Measurements from ENCODE around the gene SLC8B1.

Gene SLC8B1

DNA sequence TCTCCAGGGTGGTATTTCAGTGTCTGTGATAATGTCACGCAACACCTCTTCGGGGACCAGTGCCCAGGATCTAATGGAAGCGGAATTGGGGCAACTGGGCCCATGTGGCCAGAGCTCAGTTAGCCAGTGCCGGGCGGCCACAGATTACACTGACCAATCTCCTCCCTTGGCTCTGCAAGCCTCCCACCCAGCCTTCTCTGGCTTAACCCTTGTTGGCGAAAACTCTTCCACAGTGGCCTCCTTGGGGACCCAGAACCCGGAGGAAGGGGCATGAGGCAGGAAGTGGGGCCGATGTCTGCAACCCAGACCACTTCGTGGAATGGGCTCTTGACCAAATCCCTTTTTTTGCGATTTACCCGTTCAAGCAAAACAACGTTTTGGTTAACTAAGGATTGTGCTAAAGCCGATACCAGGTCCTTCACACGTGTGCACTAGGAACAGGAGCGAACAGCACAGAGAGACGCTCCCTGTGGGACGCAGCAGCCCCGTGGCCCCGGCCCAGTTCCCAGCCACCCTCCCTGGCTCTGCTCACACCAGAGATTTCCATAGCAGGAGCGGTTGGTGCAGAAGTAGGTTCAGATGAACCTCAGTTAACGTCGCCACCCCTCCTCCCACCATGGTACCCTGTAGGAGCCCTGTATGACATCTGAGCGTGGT, 38.2 kb downstream of the SLC8B1 start:
- H3K36me3 ChIP-seq (ENCODE audit: control insufficient read depth, insufficient read depth, low read length): peaks cover 1% of the 10 kb centered on the region; the same call in 1 of the 2 replicates

DNA sequence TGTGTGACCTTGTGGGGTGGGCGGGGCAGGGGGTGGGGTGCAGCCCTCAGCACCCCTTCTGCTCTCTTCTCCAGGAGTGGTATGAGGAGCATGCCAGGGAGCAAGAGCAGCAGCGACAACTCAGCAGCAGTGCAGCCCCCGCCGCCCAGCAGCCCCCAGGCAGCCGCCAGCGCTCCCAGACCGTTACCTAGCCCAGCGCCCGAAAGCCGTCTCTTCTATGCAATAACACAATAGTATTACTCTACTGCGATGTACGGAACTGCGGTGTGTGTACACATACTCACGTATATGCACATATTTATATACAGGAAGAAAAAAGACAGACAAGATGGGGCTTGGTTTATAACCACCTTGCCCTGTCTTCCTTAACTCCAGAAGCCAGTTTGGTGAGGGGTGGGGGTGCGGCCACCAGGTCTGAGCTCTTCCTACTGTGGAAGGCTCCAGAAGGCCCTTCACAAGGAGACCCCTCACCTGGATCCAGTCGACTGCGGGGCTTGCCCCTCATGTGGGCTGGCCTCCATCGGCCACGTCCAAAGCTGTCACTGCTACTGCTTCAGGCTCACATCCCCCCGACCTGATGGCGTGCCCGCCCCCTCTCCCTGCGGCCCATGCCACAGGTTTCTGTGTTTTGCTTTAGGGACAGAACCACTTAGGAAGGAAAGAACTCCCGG, 38.9 kb downstream of the SLC8B1 start:
- H3K4me3 ChIP-seq (ENCODE audit: low read length): no peak overlapping the region
- WGBS (ENCODE audit: insufficient coverage, insufficient read length): no CpG with 5 or more reads among the region's 24 CpGs
- peaks cover 4% of the 10 kb centered on the region; the same call in 1 of the 2 replicates for H3K36me3 ChIP-seq (ENCODE audit: control insufficient read depth, insufficient read depth, low read length)
- peaks cover 4% of the 10 kb centered on the region; the same call in 1 of the 2 replicates for H3K4me1 ChIP-seq (ENCODE audit: control insufficient read depth, insufficient read depth, low read length)
- H3K27ac ChIP-seq (ENCODE audit: low read length): no peak overlapping the region
- H3K9me3 ChIP-seq (ENCODE audit: control insufficient read depth, insufficient read depth, low read length): no peaks in the 10 kb centered on the region
- H3K27me3 ChIP-seq (ENCODE audit: control insufficient read depth, insufficient read depth, low read length): no peaks in the 10 kb centered on the region
- no peak for DNase-seq (ENCODE audit: low read depth, low spot score)

More for the DNA sequence above, 38.2 kb downstream of the SLC8B1 start:
- H3K4me1 ChIP-seq (ENCODE audit: control insufficient read depth, insufficient read depth, low read length): peaks cover 4% of the 10 kb centered on the region; the same call in 1 of the 2 replicates
- no peak for DNase-seq (ENCODE audit: low read depth, low spot score)
- H3K27ac ChIP-seq (ENCODE audit: low read length): no peak overlapping the region
- H3K27me3 ChIP-seq (ENCODE audit: control insufficient read depth, insufficient read depth, low read length): no peaks in the 10 kb centered on the region
- no CpG with 5 or more reads among the region's 23 CpGs for WGBS (ENCODE audit: insufficient coverage, insufficient read length)
- H3K9me3 ChIP-seq (ENCODE audit: control insufficient read depth, insufficient read depth, low read length): no peaks in the 10 kb centered on the region
- H3K4me3 ChIP-seq (ENCODE audit: low read length): no peak overlapping the region

DNA sequence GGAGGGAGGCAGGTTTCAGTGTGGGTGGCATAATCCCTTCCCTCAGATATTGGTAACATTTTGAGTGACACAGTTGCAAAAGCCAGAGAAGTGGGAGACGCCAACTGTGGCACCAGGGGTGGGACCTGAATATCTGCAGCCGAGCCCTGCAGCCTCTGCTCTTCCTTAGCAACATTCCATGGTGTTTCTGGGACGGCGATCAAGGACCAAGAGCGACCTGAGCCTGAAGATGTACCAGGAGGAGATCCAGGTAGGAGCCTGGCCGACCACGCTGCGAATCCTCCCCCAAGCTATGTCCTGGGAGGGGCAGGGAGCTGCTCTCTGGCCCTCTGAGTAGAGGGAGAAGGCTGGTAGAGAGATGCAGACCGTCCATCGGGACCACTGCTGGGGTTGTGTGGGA, 41.8 kb downstream of the SLC8B1 start:
- peaks cover 7% of the 10 kb centered on the region; the same call in 1 of the 2 replicates for H3K36me3 ChIP-seq (ENCODE audit: control insufficient read depth, insufficient read depth, low read length)
- no peak overlapping the region for H3K4me3 ChIP-seq (ENCODE audit: low read length)
- H3K9me3 ChIP-seq (ENCODE audit: control insufficient read depth, insufficient read depth, low read length): no peaks in the 10 kb centered on the region
- H3K27me3 ChIP-seq (ENCODE audit: control insufficient read depth, insufficient read depth, low read length): no peaks in the 10 kb centered on the region
- no CpG with 5 or more reads among the region's 10 CpGs for WGBS (ENCODE audit: insufficient coverage, insufficient read length)
- no peak overlapping the region for H3K27ac ChIP-seq (ENCODE audit: low read length)
- no peaks in the 10 kb centered on the region for H3K4me1 ChIP-seq (ENCODE audit: control insufficient read depth, insufficient read depth, low read length)
- DNase-seq (ENCODE audit: low read depth, low spot score): no peak

DNA sequence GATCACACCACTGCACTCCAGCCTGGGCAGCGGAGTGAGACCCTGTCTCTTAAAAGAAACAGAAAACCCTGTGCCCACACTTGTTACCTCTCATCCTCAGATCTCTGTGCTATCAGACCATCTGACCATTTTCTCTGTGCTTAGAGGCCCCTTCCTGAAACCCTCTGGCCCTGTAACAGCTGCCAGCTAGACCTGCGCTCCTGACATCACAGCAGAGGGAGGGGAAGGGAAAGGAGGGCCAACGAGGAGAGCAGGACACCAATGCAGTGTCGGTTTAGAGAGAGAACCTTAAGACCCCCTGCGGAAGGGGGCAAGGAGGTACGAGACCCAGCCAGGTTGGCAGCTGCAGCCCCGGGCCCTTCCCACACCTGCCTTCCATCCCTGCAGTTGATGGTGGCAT, 42.4 kb downstream of the SLC8B1 start:
- Histone ChIP-seq H3K4me3 (ENCODE audit: low read length) (no peak overlapping the region), H3K36me3 (ENCODE audit: control insufficient read depth, insufficient read depth, low read length) (peaks cover 7% of the 10 kb centered on the region; the same call in 1 of the 2 replicates), H3K27ac (ENCODE audit: low read length) (no peak overlapping the region), H3K27me3 (ENCODE audit: control insufficient read depth, insufficient read depth, low read length) (no peaks in the 10 kb centered on the region), H3K4me1 (ENCODE audit: control insufficient read depth, insufficient read depth, low read length) (no peaks in the 10 kb centered on the region), H3K9me3 (ENCODE audit: control insufficient read depth, insufficient read depth, low read length) (no peaks in the 10 kb centered on the region)
- DNase-seq (ENCODE audit: low read depth, low spot score): no peak
- no CpG with 5 or more reads among the region's 7 CpGs for WGBS (ENCODE audit: insufficient coverage, insufficient read length)

- Histone ChIP-seq H3K4me3 (ENCODE audit: low read length) (no peak overlapping the region), H3K9me3 (ENCODE audit: control insufficient read depth, insufficient read depth, low read length) (no peaks in the 10 kb centered on the region), H3K36me3 (ENCODE audit: control insufficient read depth, insufficient read depth, low read length) (peaks cover 7% of the 10 kb centered on the region; the same call in 1 of the 2 replicates), H3K27me3 (ENCODE audit: control insufficient read depth, insufficient read depth, low read length) (no peaks in the 10 kb centered on the region), H3K27ac (ENCODE audit: low read length) (no peak overlapping the region), H3K4me1 (ENCODE audit: control insufficient read depth, insufficient read depth, low read length) (no peaks in the 10 kb centered on the region)
- no peak for DNase-seq (ENCODE audit: low read depth, low spot score)
- no CpG with 5 or more reads among the region's 6 CpGs for WGBS (ENCODE audit: insufficient coverage, insufficient read length)
These were observed 42.8 kb downstream of the SLC8B1 start for GRCh38 chr12:113292091-113292490.

- H3K27ac ChIP-seq (ENCODE audit: low read length): no peak overlapping the region
- no peaks in the 10 kb centered on the region for H3K27me3 ChIP-seq (ENCODE audit: control insufficient read depth, insufficient read depth, low read length)
- DNase-seq (ENCODE audit: low read depth, low spot score): no peak
- WGBS (ENCODE audit: insufficient coverage, insufficient read length): no CpG with 5 or more reads among the region's 17 CpGs
- H3K4me3 ChIP-seq (ENCODE audit: low read length): no peak overlapping the region
- H3K4me1 ChIP-seq (ENCODE audit: control insufficient read depth, insufficient read depth, low read length): no peaks in the 10 kb centered on the region
- peaks cover 7% of the 10 kb centered on the region; the same call in 1 of the 2 replicates for H3K36me3 ChIP-seq (ENCODE audit: control insufficient read depth, insufficient read depth, low read length)
- no peaks in the 10 kb centered on the region for H3K9me3 ChIP-seq (ENCODE audit: control insufficient read depth, insufficient read depth, low read length)
These were observed 43.3 kb downstream of the SLC8B1 start for GRCh38 chr12:113291586-113291985.

GRCh38 chr12:113290506-113290905, 44.4 kb downstream of the SLC8B1 start:
- Histone ChIP-seq H3K9me3 (ENCODE audit: control insufficient read depth, insufficient read depth, low read length) (no peaks in the 10 kb centered on the region), H3K27ac (ENCODE audit: low read length) (no peak overlapping the region), H3K27me3 (ENCODE audit: control insufficient read depth, insufficient read depth, low read length) (no peaks in the 10 kb centered on the region), H3K4me1 (ENCODE audit: control insufficient read depth, insufficient read depth, low read length) (no peaks in the 10 kb centered on the region), H3K36me3 (ENCODE audit: control insufficient read depth, insufficient read depth, low read length) (peaks cover 8% of the 10 kb centered on the region; the same call in 1 of the 2 replicates), H3K4me3 (ENCODE audit: low read length) (no peak overlapping the region)
- WGBS (ENCODE audit: insufficient coverage, insufficient read length): no CpG with 5 or more reads among the region's 5 CpGs
- no peak for DNase-seq (ENCODE audit: low read depth, low spot score)

- no peak for DNase-seq (ENCODE audit: low read depth, low spot score)
- WGBS (ENCODE audit: insufficient coverage, insufficient read length): no CpG with 5 or more reads among the region's 2 CpGs
- peaks cover 8% of the 10 kb centered on the region; the same call in 1 of the 2 replicates for H3K36me3 ChIP-seq (ENCODE audit: control insufficient read depth, insufficient read depth, low read length)
- no peak overlapping the region for H3K4me3 ChIP-seq (ENCODE audit: low read length)
- H3K9me3 ChIP-seq (ENCODE audit: control insufficient read depth, insufficient read depth, low read length): no peaks in the 10 kb centered on the region
- no peaks in the 10 kb centered on the region for H3K4me1 ChIP-seq (ENCODE audit: control insufficient read depth, insufficient read depth, low read length)
- H3K27ac ChIP-seq (ENCODE audit: low read length): no peak overlapping the region
- H3K27me3 ChIP-seq (ENCODE audit: control insufficient read depth, insufficient read depth, low read length): no peaks in the 10 kb centered on the region
These were observed 45.5 kb downstream of the SLC8B1 start for GRCh38 chr12:113289361-113289760.

DNA sequence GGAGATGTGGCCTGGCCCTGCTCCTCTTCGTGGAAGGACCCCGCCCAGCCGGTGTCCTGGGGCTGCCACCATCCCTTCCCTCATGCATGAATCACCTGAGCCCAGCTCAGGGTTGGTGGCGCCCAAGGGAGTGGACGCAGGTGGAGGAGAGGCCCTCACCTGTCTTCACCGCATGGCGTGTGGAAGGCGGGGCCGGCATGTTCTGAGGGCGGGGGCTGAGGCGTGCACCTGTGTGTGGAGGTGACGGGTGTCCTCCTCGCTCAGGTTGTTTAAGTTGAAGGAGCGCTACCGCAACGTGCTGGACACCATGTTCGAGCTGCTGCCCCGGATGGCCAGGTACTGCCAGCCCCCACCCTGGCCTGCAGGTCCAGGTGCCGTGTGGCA, 47.0 kb downstream of the SLC8B1 start:
- no peaks in the 10 kb centered on the region for H3K27me3 ChIP-seq (ENCODE audit: control insufficient read depth, insufficient read depth, low read length)
- peaks cover 8% of the 10 kb centered on the region; the same call in 1 of the 2 replicates for H3K36me3 ChIP-seq (ENCODE audit: control insufficient read depth, insufficient read depth, low read length)
- H3K9me3 ChIP-seq (ENCODE audit: control insufficient read depth, insufficient read depth, low read length): no peaks in the 10 kb centered on the region
- H3K27ac ChIP-seq (ENCODE audit: low read length): no peak overlapping the region
- H3K4me3 ChIP-seq (ENCODE audit: low read length): no peak overlapping the region
- WGBS (ENCODE audit: insufficient coverage, insufficient read length): no CpG with 5 or more reads among the region's 19 CpGs
- DNase-seq (ENCODE audit: low read depth, low spot score): no peak
- H3K4me1 ChIP-seq (ENCODE audit: control insufficient read depth, insufficient read depth, low read length): no peaks in the 10 kb centered on the region

- no peaks in the 10 kb centered on the region for H3K27me3 ChIP-seq (ENCODE audit: control insufficient read depth, insufficient read depth, low read length)
- H3K27ac ChIP-seq (ENCODE audit: low read length): no peak overlapping the region
- H3K4me3 ChIP-seq (ENCODE audit: low read length): no peak overlapping the region
- no CpG with 5 or more reads among the region's 21 CpGs for WGBS (ENCODE audit: insufficient coverage, insufficient read length)
- peaks cover 8% of the 10 kb centered on the region; the same call in 1 of the 2 replicates for H3K36me3 ChIP-seq (ENCODE audit: control insufficient read depth, insufficient read depth, low read length)
- no peaks in the 10 kb centered on the region for H3K9me3 ChIP-seq (ENCODE audit: control insufficient read depth, insufficient read depth, low read length)
- DNase-seq (ENCODE audit: low read depth, low spot score): no peak
- no peaks in the 10 kb centered on the region for H3K4me1 ChIP-seq (ENCODE audit: control insufficient read depth, insufficient read depth, low read length)
These were observed 47.6 kb downstream of the SLC8B1 start for GRCh38 chr12:113287146-113287898.

All from iPS DF 6.9 (cell line).